Measurements from ENCODE around the gene NF1. TPM values are rescaled to one million over a fixed set of nuclear protein-coding genes. Genes with fewer than 3 reads are reported as not detected.

NF1 gene
- total RNA-seq, 2 donors from 2014 or later = 62.3 to 68.0 TPM

DNA sequence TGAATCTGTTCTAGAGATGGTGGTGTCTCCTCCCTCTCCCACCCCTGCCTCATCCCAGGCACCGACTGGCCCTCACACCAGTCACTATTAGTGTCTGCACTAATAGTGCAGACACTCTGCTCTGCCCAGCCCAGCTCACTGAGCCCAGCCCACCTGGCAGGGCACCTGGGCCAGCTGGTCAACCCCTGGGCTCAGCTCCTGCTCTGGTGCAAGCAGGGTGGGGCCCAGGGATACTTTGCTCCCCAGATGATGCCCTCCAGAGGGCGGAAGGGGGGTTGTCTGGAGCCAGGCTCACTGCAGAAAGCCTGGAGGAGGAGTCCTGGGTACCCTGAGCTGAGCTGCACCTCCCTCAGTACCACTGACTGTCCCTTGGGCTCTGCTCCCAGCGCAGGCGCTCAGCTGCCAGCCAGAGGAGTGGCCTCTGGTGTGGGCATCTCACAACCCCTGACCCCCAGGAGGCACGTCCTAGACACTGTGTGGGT lies 311.2 kb downstream of the NF1 start:
- intact Hi-C loops (cut with DNase I) = no loop called here
- no peak overlapping the region for H3K27ac ChIP-seq
- no peaks in the 10 kb centered on the region for H3K4me1 ChIP-seq (replicated peaks)
- H3K9me3 ChIP-seq = no peaks in the 10 kb centered on the region
- no peak for DNase-seq (ENCODE audit: low spot score)
- H3K27me3 ChIP-seq (replicated peaks; ENCODE audit: insufficient read depth) = no peaks in the 10 kb centered on the region
- TF ChIP-seq POLR2A (IDR thresholded peaks at IDR 0.05) = no peak
- TF ChIP-seq POLR2AphosphoS5 (IDR thresholded peaks at IDR 0.05) = no peak
- TF ChIP-seq CTCF (IDR thresholded peaks at IDR 0.05) = no peak
- H3K4me3 ChIP-seq = no peak overlapping the region
- no peaks in the 10 kb centered on the region for H3K36me3 ChIP-seq
- WGBS = 77% methylated on average over 5 of the region's 5 CpGs

- no peak overlapping the region for H3K4me3 ChIP-seq
- TF ChIP-seq POLR2AphosphoS5 (IDR thresholded peaks at IDR 0.05) (no peak), POLR2A (IDR thresholded peaks at IDR 0.05) (no peak), CTCF (IDR thresholded peaks at IDR 0.05) (no peak)
- intact Hi-C loops (cut with DNase I) = no loop called here
- H3K36me3 ChIP-seq = no peaks in the 10 kb centered on the region
- no peaks in the 10 kb centered on the region for H3K4me1 ChIP-seq (replicated peaks)
- 91% methylated on average over 4 of the region's 4 CpGs for WGBS
- H3K9me3 ChIP-seq = no peaks in the 10 kb centered on the region
- no peak overlapping the region for H3K27ac ChIP-seq
- H3K27me3 ChIP-seq (replicated peaks; ENCODE audit: insufficient read depth) = no peaks in the 10 kb centered on the region
- no peak for DNase-seq (ENCODE audit: low spot score)
These were observed 313.8 kb downstream of the NF1 start for GRCh38 chr17:31408586-31408985.

DNA sequence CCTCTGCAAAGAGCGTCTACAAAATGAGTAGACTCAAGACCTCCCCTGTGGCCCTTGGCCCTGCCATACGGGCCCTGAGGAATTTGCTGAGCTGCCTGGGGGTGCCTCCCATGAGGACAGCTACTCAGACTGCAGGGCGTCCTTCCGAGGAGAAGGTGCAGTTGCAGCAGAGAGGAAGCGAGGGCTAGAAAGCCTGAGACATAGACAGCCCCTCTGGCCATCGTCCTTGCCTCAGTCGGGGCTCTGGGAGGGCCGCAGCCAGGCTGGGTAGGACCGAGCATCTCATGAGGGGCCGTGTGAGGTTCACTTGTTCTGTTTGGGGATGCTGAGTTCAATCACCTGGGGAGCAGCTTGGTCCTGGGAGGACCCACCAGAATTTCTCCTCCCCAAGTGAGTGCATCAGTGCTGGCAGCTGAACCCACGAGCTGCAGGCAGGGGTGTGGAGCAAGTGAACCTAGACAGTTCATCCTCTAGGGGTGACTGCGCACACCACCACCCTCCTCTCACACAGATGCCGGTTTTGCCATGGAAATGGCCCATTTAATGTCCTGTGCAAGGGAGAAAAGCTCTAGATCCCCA lies 317.0 kb downstream of the NF1 start:
- DNase-seq (ENCODE audit: low spot score) = no peak
- Histone ChIP-seq H3K4me3 (no peak overlapping the region), H3K9me3 (no peaks in the 10 kb centered on the region), H3K27ac (no peak overlapping the region), H3K4me1 (replicated peaks) (no peaks in the 10 kb centered on the region), H3K36me3 (no peaks in the 10 kb centered on the region), H3K27me3 (replicated peaks; ENCODE audit: insufficient read depth) (no peaks in the 10 kb centered on the region)
- intact Hi-C loops (cut with DNase I) = no loop called here
- TF ChIP-seq CTCF (IDR thresholded peaks at IDR 0.05) (no peak), POLR2A (IDR thresholded peaks at IDR 0.05) (no peak), POLR2AphosphoS5 (IDR thresholded peaks at IDR 0.05) (no peak)
- WGBS = 83% methylated on average over 12 of the region's 13 CpGs

DNA sequence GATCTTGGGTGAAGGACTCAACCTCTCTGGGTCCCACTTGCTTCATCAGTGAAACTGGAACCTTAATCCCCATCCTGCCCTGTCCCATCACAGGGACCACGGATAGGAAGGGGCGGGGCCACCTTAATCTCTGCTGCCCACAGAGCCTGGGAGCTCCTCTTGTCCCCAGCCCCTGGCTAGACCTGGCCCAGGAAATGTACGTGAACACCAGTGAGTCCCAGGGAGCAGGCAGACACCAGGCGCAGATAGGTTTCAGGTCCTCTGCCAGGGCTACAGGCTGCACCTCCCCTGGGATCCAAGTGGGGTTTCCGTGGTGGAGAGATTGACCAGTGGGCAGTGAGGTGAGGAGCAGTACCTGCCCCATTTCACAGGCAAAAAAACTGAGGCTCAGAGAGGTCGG lies 317.7 kb downstream of the NF1 start:
- no peaks in the 10 kb centered on the region for H3K36me3 ChIP-seq
- H3K27ac ChIP-seq = no peak overlapping the region
- intact Hi-C loops (cut with DNase I) = no loop called here
- no peaks in the 10 kb centered on the region for H3K4me1 ChIP-seq (replicated peaks)
- TF ChIP-seq POLR2AphosphoS5 (IDR thresholded peaks at IDR 0.05) (no peak), CTCF (IDR thresholded peaks at IDR 0.05) (no peak), POLR2A (IDR thresholded peaks at IDR 0.05) (no peak)
- no peaks in the 10 kb centered on the region for H3K9me3 ChIP-seq
- no peak for DNase-seq (ENCODE audit: low spot score)
- no peak overlapping the region for H3K4me3 ChIP-seq
- no peaks in the 10 kb centered on the region for H3K27me3 ChIP-seq (replicated peaks; ENCODE audit: insufficient read depth)
- 71% methylated on average over 6 of the region's 6 CpGs for WGBS

- intact Hi-C loops (cut with DNase I) = no loop called here
- no peak overlapping the region for H3K4me3 ChIP-seq
- TF ChIP-seq POLR2AphosphoS5 (IDR thresholded peaks at IDR 0.05) (no peak), CTCF (IDR thresholded peaks at IDR 0.05) (no peak), POLR2A (IDR thresholded peaks at IDR 0.05) (no peak)
- no peak for DNase-seq (ENCODE audit: low spot score)
- no peaks in the 10 kb centered on the region for H3K4me1 ChIP-seq (replicated peaks)
- no peak overlapping the region for H3K27ac ChIP-seq
- H3K27me3 ChIP-seq (replicated peaks; ENCODE audit: insufficient read depth) = no peaks in the 10 kb centered on the region
- WGBS = 75% methylated on average over 15 of the region's 15 CpGs
- H3K9me3 ChIP-seq = no peaks in the 10 kb centered on the region
- H3K36me3 ChIP-seq = no peaks in the 10 kb centered on the region
These were observed 318.5 kb downstream of the NF1 start for GRCh38 chr17:31413081-31413799.

Measured in prostate gland (tissue), 2 donors.